ENCODE measurements around the gene NPAS3.

DNA sequence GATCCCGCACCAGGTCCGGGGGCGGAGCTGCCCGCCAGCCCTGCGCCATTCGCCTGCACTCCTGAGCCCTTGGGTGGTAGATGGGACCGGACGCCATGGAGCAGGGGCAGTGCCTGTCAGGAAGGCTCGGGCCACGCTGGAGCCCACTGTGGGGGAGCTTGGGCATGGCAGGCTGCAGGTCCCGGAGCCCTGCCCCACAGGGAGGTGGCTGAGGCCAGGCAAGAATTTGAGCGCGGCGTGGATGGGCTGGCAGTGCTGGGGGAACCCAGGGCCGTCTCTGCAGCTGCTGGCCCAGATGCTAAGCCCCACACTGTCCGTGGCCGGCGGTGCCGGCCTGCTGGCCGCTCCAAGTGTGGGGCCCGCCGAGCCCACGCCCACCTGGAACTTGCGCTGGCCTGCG, 260.0 kb downstream of the NPAS3 start:
- TF ChIP-seq, protein P1, sequence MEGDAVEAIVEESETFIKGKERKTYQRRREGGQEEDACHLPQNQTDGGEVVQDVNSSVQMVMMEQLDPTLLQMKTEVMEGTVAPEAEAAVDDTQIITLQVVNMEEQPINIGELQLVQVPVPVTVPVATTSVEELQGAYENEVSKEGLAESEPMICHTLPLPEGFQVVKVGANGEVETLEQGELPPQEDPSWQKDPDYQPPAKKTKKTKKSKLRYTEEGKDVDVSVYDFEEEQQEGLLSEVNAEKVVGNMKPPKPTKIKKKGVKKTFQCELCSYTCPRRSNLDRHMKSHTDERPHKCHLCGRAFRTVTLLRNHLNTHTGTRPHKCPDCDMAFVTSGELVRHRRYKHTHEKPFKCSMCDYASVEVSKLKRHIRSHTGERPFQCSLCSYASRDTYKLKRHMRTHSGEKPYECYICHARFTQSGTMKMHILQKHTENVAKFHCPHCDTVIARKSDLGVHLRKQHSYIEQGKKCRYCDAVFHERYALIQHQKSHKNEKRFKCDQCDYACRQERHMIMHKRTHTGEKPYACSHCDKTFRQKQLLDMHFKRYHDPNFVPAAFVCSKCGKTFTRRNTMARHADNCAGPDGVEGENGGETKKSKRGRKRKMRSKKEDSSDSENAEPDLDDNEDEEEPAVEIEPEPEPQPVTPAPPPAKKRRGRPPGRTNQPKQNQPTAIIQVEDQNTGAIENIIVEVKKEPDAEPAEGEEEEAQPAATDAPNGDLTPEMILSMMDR (IDR thresholded peaks at IDR 0.05 in 2 of 3, conservative IDR thresholded peaks at IDR 0.05 in 1 of 3; ENCODE audit: borderline replicate concordance in 1 of 3, insufficient read depth in 1 of 3, low read depth in 2 of 3, low read length in 2 of 3) = no peak
- TF ChIP-seq, protein P2, sequence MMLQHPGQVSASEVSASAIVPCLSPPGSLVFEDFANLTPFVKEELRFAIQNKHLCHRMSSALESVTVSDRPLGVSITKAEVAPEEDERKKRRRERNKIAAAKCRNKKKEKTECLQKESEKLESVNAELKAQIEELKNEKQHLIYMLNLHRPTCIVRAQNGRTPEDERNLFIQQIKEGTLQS (IDR thresholded peaks at IDR 0.05) = no peak
- TF ChIP-seq TCF7L2 (IDR thresholded peaks at IDR 0.05; ENCODE audit: borderline replicate concordance, extremely low read depth, insufficient read depth, insufficient read length) = no peak
- no peak for TF ChIP-seq ZFX (IDR thresholded peaks at IDR 0.05)
- TF ChIP-seq EZH2 (IDR thresholded peaks at IDR 0.05) = no peak
- TF ChIP-seq, protein P3, sequence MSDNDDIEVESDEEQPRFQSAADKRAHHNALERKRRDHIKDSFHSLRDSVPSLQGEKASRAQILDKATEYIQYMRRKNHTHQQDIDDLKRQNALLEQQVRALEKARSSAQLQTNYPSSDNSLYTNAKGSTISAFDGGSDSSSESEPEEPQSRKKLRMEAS (IDR thresholded peaks at IDR 0.05) = no peak
- TF ChIP-seq, protein P4, sequence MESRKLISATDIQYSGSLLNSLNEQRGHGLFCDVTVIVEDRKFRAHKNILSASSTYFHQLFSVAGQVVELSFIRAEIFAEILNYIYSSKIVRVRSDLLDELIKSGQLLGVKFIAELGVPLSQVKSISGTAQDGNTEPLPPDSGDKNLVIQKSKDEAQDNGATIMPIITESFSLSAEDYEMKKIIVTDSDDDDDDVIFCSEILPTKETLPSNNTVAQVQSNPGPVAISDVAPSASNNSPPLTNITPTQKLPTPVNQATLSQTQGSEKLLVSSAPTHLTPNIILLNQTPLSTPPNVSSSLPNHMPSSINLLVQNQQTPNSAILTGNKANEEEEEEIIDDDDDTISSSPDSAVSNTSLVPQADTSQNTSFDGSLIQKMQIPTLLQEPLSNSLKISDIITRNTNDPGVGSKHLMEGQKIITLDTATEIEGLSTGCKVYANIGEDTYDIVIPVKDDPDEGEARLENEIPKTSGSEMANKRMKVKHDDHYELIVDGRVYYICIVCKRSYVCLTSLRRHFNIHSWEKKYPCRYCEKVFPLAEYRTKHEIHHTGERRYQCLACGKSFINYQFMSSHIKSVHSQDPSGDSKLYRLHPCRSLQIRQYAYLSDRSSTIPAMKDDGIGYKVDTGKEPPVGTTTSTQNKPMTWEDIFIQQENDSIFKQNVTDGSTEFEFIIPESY (IDR thresholded peaks at IDR 0.05; ENCODE audit: extremely low read depth, insufficient replicate concordance, low read length) = no peak
- TF ChIP-seq, protein P5, sequence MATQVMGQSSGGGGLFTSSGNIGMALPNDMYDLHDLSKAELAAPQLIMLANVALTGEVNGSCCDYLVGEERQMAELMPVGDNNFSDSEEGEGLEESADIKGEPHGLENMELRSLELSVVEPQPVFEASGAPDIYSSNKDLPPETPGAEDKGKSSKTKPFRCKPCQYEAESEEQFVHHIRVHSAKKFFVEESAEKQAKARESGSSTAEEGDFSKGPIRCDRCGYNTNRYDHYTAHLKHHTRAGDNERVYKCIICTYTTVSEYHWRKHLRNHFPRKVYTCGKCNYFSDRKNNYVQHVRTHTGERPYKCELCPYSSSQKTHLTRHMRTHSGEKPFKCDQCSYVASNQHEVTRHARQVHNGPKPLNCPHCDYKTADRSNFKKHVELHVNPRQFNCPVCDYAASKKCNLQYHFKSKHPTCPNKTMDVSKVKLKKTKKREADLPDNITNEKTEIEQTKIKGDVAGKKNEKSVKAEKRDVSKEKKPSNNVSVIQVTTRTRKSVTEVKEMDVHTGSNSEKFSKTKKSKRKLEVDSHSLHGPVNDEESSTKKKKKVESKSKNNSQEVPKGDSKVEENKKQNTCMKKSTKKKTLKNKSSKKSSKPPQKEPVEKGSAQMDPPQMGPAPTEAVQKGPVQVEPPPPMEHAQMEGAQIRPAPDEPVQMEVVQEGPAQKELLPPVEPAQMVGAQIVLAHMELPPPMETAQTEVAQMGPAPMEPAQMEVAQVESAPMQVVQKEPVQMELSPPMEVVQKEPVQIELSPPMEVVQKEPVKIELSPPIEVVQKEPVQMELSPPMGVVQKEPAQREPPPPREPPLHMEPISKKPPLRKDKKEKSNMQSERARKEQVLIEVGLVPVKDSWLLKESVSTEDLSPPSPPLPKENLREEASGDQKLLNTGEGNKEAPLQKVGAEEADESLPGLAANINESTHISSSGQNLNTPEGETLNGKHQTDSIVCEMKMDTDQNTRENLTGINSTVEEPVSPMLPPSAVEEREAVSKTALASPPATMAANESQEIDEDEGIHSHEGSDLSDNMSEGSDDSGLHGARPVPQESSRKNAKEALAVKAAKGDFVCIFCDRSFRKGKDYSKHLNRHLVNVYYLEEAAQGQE (IDR thresholded peaks at IDR 0.05; ENCODE audit: low read depth) = no peak
- TF ChIP-seq ELF1 (IDR thresholded peaks at IDR 0.05; ENCODE audit: borderline replicate concordance, low read depth) = no peak
- TF ChIP-seq POLR2A (IDR thresholded peaks at IDR 0.05; ENCODE audit: borderline replicate concordance, extremely low read depth, insufficient read depth, insufficient read length) = no peak
- no peak for TF ChIP-seq SRF (IDR thresholded peaks at IDR 0.05; ENCODE audit: low read depth)
